PC-3 (cell line): ENCODE results near the gene IL17RB. TPM values are rescaled to one million over a fixed set of nuclear protein-coding genes. Genes with fewer than 3 reads are reported as not detected.

Experiments used
- ATAC-seq: fragments of 200-7000 bp; cut with Tn5 transposase; 2 replicates; pipeline ENCODE4 v1.9.1; 2020; ENCODE audit warnings: mild to moderate bottlenecking, moderate library complexity
- BruUV-seq: library from RNA; stranded (reverse); fragments of 400-500 nt; replicated peaks from 2 replicates; lab custom pipeline; 2021; lab: Mats Ljungman, UMichigan
- CTCF ChIA-PET: fragments of 300-600 bp; sonication (Branson Sonifier 250); formaldehyde crosslinking; loops from one replicate; lab custom pipeline; 2022; ENCODE audit warnings: antibody characterized with exemption; lab: Charles Lee
- POLR2A ChIA-PET: fragments of 300-600 bp; sonication (Branson Sonifier 250); formaldehyde crosslinking; loops from one replicate; lab custom pipeline; 2022; ENCODE audit warnings: antibody characterized with exemption; ENCODE audit not compliant: unreplicated experiment; lab: Charles Lee
- DNase-seq: peaks from one replicate; pipeline ENCODE4 v3.0.0-alpha.2; 2015
- H2AFZ ChIP-seq: fragments of 300-600 bp; sonication (generic); 2 replicates; pipeline ENCODE4 v1.6.0; 2016; ENCODE audit warnings: antibody characterized with exemption, low read length
- H3F3A ChIP-seq: fragments of 300-600 bp; sonication (generic); one replicate; pipeline ENCODE4 v1.6.0; 2017; ENCODE audit warnings: antibody characterized with exemption, low read length, control low read depth, mild to moderate bottlenecking; ENCODE audit not compliant: unreplicated experiment
- H3K27ac ChIP-seq: fragments of 300-600 bp; sonication (generic); 2 replicates; pipeline ENCODE4 v1.5.1; 2016; ENCODE audit warnings: mild to moderate bottlenecking, low read length
- H3K27me3 ChIP-seq: fragments of 300-600 bp; sonication (generic); 2 replicates; pipeline ENCODE4 v1.6.1; 2016; ENCODE audit warnings: low read length, mixed read lengths
- H3K36me3 ChIP-seq: fragments of 300-600 bp; sonication (generic); 2 replicates; pipeline ENCODE4 v1.6.1; 2016; ENCODE audit warnings: low read depth, mixed run types, low read length, mixed read lengths
- H3K4me1 ChIP-seq: fragments of 300-600 bp; sonication (generic); 2 replicates; pipeline ENCODE4 v1.5.1; 2016; ENCODE audit warnings: low read length; ENCODE audit not compliant: insufficient read depth
- H3K4me2 ChIP-seq: fragments of 300-600 bp; sonication (generic); 2 replicates; pipeline ENCODE4 v1.6.0; 2016; ENCODE audit warnings: low read length
- H3K4me3 ChIP-seq: fragments of 300-600 bp; sonication (generic); 2 replicates; pipeline ENCODE4 v1.5.1; 2016; ENCODE audit warnings: mild to moderate bottlenecking, low read length, mixed read lengths
- H3K79me2 ChIP-seq: fragments of 300-600 bp; sonication (generic); 2 replicates; pipeline ENCODE4 v1.6.1; 2017; ENCODE audit warnings: low read length, mixed read lengths
- H3K9ac ChIP-seq: fragments of 300-600 bp; sonication (generic); 2 replicates; pipeline ENCODE4 v1.6.0; 2016; ENCODE audit warnings: mild to moderate bottlenecking, low read length
- H3K9me2 ChIP-seq: fragments of 300-600 bp; sonication (generic); replicated peaks from 2 replicates; pipeline ENCODE4 v1.6.1; 2016; ENCODE audit warnings: mixed run types, low read length, mixed read lengths
- H3K9me3 ChIP-seq: fragments of 300-600 bp; sonication (generic); 2 replicates; pipeline ENCODE4 v1.6.1; 2016; ENCODE audit warnings: low read length, mixed read lengths
- H4K20me1 ChIP-seq: fragments of 300-600 bp; sonication (generic); 2 replicates; pipeline ENCODE4 v1.6.1; 2016; ENCODE audit warnings: low read length, mixed read lengths
- EZH2 ChIP-seq: fragments of 300-600 bp; sonication (generic); IDR thresholded peaks from one replicate; pipeline ENCODE4 v1.6.1; 2017; ENCODE audit warnings: antibody characterized with exemption, mild to moderate bottlenecking, low read length; ENCODE audit not compliant: unreplicated experiment
- EZH2phosphoT487 ChIP-seq: fragments of 300-600 bp; sonication (generic); IDR thresholded peaks from 2 replicates; pipeline ENCODE4 v1.6.1; 2018; ENCODE audit warnings: mild to moderate bottlenecking, antibody characterized with exemption, low read length, borderline replicate concordance
- intact Hi-C: fragments of 100-400 bp; cut with micrococcal nuclease; formaldehyde crosslinking; loops from 2 replicates; pipeline ENCODE4 v1.9.0; 2023
- total RNA-seq: library from RNA; depleted of rRNA; stranded (reverse); fragments of >200 nt; gene quantifications from 2 replicates; pipeline ENCODE4 v1.2.3, GENCODE V29; 2014
- TF ChIP-seq, protein P1 (sequence below): fragments of 300-600 bp; sonication (generic); conservative IDR thresholded peaks from 2 replicates; pipeline ENCODE4 v1.5.1; 2017; ENCODE audit warnings: antibody characterized with exemption, low read depth, mild to moderate bottlenecking, low read length

The IL17RB gene
- total RNA-seq, 1 experiment from 2014 or later = 2.3 TPM

DNA sequence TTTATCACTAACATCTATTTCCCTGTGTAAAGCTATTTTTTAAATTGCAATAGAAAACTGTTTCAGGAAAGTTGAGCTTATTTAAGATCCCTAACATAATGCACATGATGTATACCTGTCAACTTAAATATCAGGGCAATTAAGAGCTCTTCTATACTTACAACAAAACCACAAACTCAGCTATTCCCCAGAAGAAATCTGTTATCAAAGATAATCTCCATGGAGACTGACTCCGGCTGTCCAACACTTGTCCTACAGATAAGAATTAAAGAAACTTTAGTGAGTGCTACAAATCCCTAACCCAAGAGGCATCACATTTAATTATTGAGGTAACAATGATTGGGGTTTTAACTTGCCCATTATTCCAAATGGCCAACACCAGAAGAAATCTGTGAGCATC lies 41.9 kb downstream of the IL17RB start:
- H3K27ac ChIP-seq = no peak overlapping the region
- no peak overlapping the region for H3K4me2 ChIP-seq
- peaks cover 45% of the 10 kb centered on the region for H3K79me2 ChIP-seq
- CTCF ChIA-PET = no interaction called here
- H4K20me1 ChIP-seq = peaks cover 11% of the 10 kb centered on the region; the same call in 1 of the 2 replicates
- DNase-seq (no peak), ATAC-seq (no peak)
- no peaks in the 10 kb centered on the region for H3K27me3 ChIP-seq
- H3K4me1 ChIP-seq = peaks cover 17% of the 10 kb centered on the region
- H3K4me3 ChIP-seq = no peak overlapping the region
- no peak overlapping the region for H3K9ac ChIP-seq
- TF ChIP-seq EZH2phosphoT487 = no peak
- TF ChIP-seq EZH2 = no peak
- TF ChIP-seq, protein P1, sequence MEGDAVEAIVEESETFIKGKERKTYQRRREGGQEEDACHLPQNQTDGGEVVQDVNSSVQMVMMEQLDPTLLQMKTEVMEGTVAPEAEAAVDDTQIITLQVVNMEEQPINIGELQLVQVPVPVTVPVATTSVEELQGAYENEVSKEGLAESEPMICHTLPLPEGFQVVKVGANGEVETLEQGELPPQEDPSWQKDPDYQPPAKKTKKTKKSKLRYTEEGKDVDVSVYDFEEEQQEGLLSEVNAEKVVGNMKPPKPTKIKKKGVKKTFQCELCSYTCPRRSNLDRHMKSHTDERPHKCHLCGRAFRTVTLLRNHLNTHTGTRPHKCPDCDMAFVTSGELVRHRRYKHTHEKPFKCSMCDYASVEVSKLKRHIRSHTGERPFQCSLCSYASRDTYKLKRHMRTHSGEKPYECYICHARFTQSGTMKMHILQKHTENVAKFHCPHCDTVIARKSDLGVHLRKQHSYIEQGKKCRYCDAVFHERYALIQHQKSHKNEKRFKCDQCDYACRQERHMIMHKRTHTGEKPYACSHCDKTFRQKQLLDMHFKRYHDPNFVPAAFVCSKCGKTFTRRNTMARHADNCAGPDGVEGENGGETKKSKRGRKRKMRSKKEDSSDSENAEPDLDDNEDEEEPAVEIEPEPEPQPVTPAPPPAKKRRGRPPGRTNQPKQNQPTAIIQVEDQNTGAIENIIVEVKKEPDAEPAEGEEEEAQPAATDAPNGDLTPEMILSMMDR = no peak
- no peaks in the 10 kb centered on the region for H3F3A ChIP-seq
- intact Hi-C loops = no loop called here
- no peak overlapping the region for H2AFZ ChIP-seq
- peaks cover 11% of the 10 kb centered on the region for H3K36me3 ChIP-seq
- H3K9me2 ChIP-seq = no peaks in the 10 kb centered on the region
- no peaks in the 10 kb centered on the region for H3K9me3 ChIP-seq
- no TSS peak for BruUV-seq
- POLR2A ChIA-PET = no interaction called here

DNA sequence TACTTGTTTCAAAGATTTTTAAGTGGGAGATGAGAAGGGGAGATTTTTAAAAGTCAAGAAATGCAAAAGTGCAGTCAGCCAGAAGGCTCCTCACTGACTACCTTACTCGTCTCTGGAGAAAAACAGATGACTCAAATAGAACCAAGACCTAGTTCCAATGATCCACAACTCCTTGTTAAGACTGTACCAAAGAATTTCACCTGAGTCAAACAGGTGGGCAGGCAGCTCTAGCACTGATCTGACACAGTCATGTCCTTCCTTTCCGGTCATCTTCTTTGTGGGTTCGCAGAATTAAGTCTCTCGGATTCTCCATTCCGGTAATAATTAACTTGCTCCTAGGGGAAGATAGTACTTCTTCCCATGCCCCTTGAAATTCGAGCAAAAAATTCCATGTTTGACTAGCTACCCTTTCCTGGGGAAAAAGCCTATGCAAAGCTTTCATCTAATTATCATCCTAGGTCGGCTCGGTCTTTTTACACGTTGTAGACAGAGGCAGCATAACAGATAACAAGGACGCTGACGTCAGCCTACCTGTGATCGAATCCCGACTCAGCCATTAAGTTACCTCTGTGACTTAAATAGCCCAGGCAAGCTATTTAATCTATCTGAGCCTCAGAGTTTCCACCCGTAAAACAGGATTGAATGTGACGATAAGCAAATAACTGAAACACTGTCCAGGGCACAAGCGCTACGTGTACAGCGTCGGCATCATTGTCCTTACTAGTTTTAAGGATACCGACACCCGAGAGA lies 44.5 kb downstream of the IL17RB start:
- H3K4me2 ChIP-seq = peak overlapping the region; percentile 91
- ChIA-PET POLR2A (no interaction called here), CTCF (no interaction called here)
- TF ChIP-seq, protein P1 = no peak
- no peak for TF ChIP-seq EZH2phosphoT487
- no peak for TF ChIP-seq EZH2
- no peaks in the 10 kb centered on the region for H3K9me2 ChIP-seq
- DNase-seq = peak; percentile 30
- peaks cover 11% of the 10 kb centered on the region; the same call in 1 of the 2 replicates for H4K20me1 ChIP-seq
- peaks cover 45% of the 10 kb centered on the region for H3K79me2 ChIP-seq
- intact Hi-C loops = loop anchor here (5.0 kb wide), 1 partner anchor 544 kb away; the partner anchor contains the start of gene DCP1A
- H3K4me3 ChIP-seq = peak overlapping the region; percentile 84
- ATAC-seq = peak; percentile 15
- peaks cover 1% of the 10 kb centered on the region for H3K36me3 ChIP-seq
- peak overlapping the region; percentile 84 for H2AFZ ChIP-seq
- peak overlapping the region; percentile 20 for H3K27ac ChIP-seq
- peaks cover 3% of the 10 kb centered on the region; the same call in 1 of the 2 replicates for H3K27me3 ChIP-seq
- no peaks in the 10 kb centered on the region for H3F3A ChIP-seq
- no peaks in the 10 kb centered on the region for H3K9me3 ChIP-seq
- H3K9ac ChIP-seq = peak overlapping the region; percentile 81
- peaks cover 17% of the 10 kb centered on the region for H3K4me1 ChIP-seq
- BruUV-seq = TSS peak; percentile 57
